Subcutaneous adipose tissue (tissue), 4 donors: ENCODE results near the gene SLC6A13. TPM values are rescaled to one million over a fixed set of nuclear protein-coding genes. Genes with fewer than 3 reads are reported as not detected.

Experiments
- CTCF ChIP-seq: fragments of 450-650 bp; IDR thresholded peaks from one replicate; pipeline ENCODE4 v1.5.1; 2016; ENCODE audit warnings: low read depth, mild to moderate bottlenecking, control low read depth, antibody characterized with exemption, moderate library complexity
- total RNA-seq, 4 donors: library from RNA; depleted of rRNA; stranded (reverse); fragments of >200 nt; gene quantifications; one replicate each; pipeline ENCODE4 v1.1.0, GENCODE V29; 2016

The SLC6A13 gene
- total RNA-seq, 4 donors from 2014 or later, result 0.88 TPM; not detected in 3

- no peak for TF ChIP-seq CTCF
Measured at GRCh38 chr12:185576-185955, 77.1 kb downstream of the SLC6A13 start.

- no peak for TF ChIP-seq CTCF
Measured at GRCh38 chr12:184811-185575, 77.6 kb downstream of the SLC6A13 start.

- TF ChIP-seq CTCF, result no peak
Measured at GRCh38 chr12:182381-182892, 80.2 kb downstream of the SLC6A13 start.

GRCh38 chr12:181921-182320 is 80.7 kb downstream of the SLC6A13 start:
- no peak for TF ChIP-seq CTCF

- TF ChIP-seq CTCF, result no peak
Measured at GRCh38 chr12:180445-180844, 82.2 kb downstream of the SLC6A13 start.

- TF ChIP-seq CTCF, result no peak
Measured at GRCh38 chr12:179885-180284, 82.8 kb downstream of the SLC6A13 start.

- TF ChIP-seq CTCF, result no peak
Measured at GRCh38 chr12:179131-179884, 83.3 kb downstream of the SLC6A13 start.
